HepG2 (cell line): ENCODE measurements around the gene GLUD1.

Experiments used
- CHD2 ChIP-seq: IDR thresholded peaks from 2 replicates; pipeline ENCODE4 v1.6.1; 2011; ENCODE audit warnings: low read depth, low read length, improper control_type of control experiment
- EEA1 ChIP-seq: sonication (generic); formaldehyde crosslinking; IDR thresholded peaks from 2 replicates; pipeline ENCODE4 v1.5.1; 2020; ENCODE audit warnings: mild to moderate bottlenecking, missing genetic modification reagents, borderline replicate concordance
- EZH2 ChIP-seq: conservative IDR thresholded peaks from 2 replicates; pipeline ENCODE4 v1.6.1; 2012; ENCODE audit warnings: mild to moderate bottlenecking, low read depth, low read length, moderate library complexity
- FOSL1 ChIP-seq: sonication (generic); formaldehyde crosslinking; IDR thresholded peaks from 2 replicates; pipeline ENCODE4 v1.9.0; 2021; ENCODE audit warnings: missing genetic modification reagents, borderline replicate concordance
- POLR2A ChIP-seq, 2 experiments: IDR thresholded peaks; 2 replicates each; pipeline ENCODE4 v1.6.1; 2011; ENCODE audit warnings: low read depth in 2 of 2, low read length in 2 of 2, mild to moderate bottlenecking in 1 of 2, moderate library complexity in 1 of 2; ENCODE audit not compliant: insufficient read depth in 1 of 2
- PRMT3 ChIP-seq: sonication (generic); formaldehyde crosslinking; IDR thresholded peaks from 2 replicates; pipeline ENCODE4 v1.8.1; 2022; ENCODE audit warnings: low read depth, mild to moderate bottlenecking, moderate library complexity, missing genetic modification reagents, borderline replicate concordance
- PTBP1 ChIP-seq: fragments of 200-400 bp; formaldehyde crosslinking; IDR thresholded peaks from 2 replicates; pipeline ENCODE4 v1.6.1; 2018; ENCODE audit warnings: low read length, low read depth; ENCODE audit not compliant: poor library complexity, severe bottlenecking
- SP140L ChIP-seq: sonication (generic); formaldehyde crosslinking; IDR thresholded peaks from 2 replicates; pipeline ENCODE4 v1.4.0; 2020; ENCODE audit warnings: missing genetic modification reagents, borderline replicate concordance
- ZFX ChIP-seq: sonication (generic); formaldehyde crosslinking; IDR thresholded peaks from 2 replicates; pipeline ENCODE4 v1.4.0; 2020; ENCODE audit warnings: mild to moderate bottlenecking, low read depth, missing genetic modification reagents, moderate library complexity
- TF ChIP-seq, protein P1 (sequence below): sonication (generic); formaldehyde crosslinking; IDR thresholded peaks from 2 replicates; pipeline ENCODE4 v1.4.0; 2020; ENCODE audit warnings: missing genetic modification reagents
- TF ChIP-seq, protein P2 (sequence below), 2 experiments: sonication (generic) in 1 of 2; formaldehyde crosslinking in 1 of 2; IDR thresholded peaks; 2 replicates each; pipeline versions ENCODE4 v1.5.1 to v1.6.1; 2011 to 2020; ENCODE audit warnings: borderline replicate concordance in 1 of 2, low read depth in 1 of 2, low read length in 1 of 2, mild to moderate bottlenecking in 1 of 2, missing genetic modification reagents in 1 of 2, moderate library complexity in 1 of 2
- TF ChIP-seq, protein P3 (sequence below): sonication (generic); formaldehyde crosslinking; IDR thresholded peaks from 2 replicates; pipeline ENCODE4 v1.5.0; 2020; ENCODE audit warnings: mild to moderate bottlenecking, missing genetic modification reagents, moderate library complexity
- TF ChIP-seq, protein P4 (sequence below): sonication (generic); formaldehyde crosslinking; IDR thresholded peaks from 2 replicates; pipeline ENCODE4 v1.8.0; 2022; ENCODE audit warnings: missing genetic modification reagents, low read depth, mild to moderate bottlenecking, borderline replicate concordance
- TF ChIP-seq, protein P5 (sequence below): sonication (generic); formaldehyde crosslinking; IDR thresholded peaks from 2 replicates; pipeline ENCODE4 v1.8.0; 2022; ENCODE audit warnings: low read depth, missing genetic modification reagents

DNA sequence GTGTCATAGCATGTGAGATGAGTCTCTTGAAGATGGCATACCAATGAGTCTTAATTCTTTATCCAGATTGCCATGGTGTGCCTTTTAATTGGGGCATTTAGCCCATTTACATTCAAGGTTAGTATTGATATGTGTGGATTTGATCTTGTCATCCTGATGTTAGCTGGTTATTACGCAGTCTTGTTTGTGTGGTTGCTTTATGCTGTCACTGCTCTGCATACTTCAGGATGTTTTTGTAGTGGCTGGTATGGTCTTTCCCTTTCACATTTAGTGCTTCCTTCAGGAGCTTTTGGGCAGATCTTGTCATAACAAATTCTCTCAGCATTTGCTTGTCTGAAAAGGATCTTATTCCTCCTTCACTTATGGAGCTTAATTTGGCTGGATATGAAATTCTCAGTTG lies 58.0 kb downstream of the GLUD1 start:
- TF ChIP-seq, protein P1, sequence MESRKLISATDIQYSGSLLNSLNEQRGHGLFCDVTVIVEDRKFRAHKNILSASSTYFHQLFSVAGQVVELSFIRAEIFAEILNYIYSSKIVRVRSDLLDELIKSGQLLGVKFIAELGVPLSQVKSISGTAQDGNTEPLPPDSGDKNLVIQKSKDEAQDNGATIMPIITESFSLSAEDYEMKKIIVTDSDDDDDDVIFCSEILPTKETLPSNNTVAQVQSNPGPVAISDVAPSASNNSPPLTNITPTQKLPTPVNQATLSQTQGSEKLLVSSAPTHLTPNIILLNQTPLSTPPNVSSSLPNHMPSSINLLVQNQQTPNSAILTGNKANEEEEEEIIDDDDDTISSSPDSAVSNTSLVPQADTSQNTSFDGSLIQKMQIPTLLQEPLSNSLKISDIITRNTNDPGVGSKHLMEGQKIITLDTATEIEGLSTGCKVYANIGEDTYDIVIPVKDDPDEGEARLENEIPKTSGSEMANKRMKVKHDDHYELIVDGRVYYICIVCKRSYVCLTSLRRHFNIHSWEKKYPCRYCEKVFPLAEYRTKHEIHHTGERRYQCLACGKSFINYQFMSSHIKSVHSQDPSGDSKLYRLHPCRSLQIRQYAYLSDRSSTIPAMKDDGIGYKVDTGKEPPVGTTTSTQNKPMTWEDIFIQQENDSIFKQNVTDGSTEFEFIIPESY (CRISPR knock-in tag): no peak
- TF ChIP-seq POLR2A (IDR thresholded peaks at IDR 0.05; ENCODE audit: insufficient read depth in 1 of 2, low read depth in 2 of 2, low read length in 2 of 2): no peak
- TF ChIP-seq CHD2: no peak
- TF ChIP-seq PRMT3 (CRISPR knock-in tag): no peak
- no peak for TF ChIP-seq EEA1 (CRISPR knock-in tag)
- TF ChIP-seq, protein P2, sequence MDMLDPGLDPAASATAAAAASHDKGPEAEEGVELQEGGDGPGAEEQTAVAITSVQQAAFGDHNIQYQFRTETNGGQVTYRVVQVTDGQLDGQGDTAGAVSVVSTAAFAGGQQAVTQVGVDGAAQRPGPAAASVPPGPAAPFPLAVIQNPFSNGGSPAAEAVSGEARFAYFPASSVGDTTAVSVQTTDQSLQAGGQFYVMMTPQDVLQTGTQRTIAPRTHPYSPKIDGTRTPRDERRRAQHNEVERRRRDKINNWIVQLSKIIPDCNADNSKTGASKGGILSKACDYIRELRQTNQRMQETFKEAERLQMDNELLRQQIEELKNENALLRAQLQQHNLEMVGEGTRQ (IDR thresholded peaks at IDR 0.05; ENCODE audit: low read depth, low read length): no peak
- TF ChIP-seq, protein P2 (CRISPR knock-in tag; IDR thresholded peaks at IDR 0.05; ENCODE audit: borderline replicate concordance): no peak
- no peak for TF ChIP-seq PTBP1
- TF ChIP-seq, protein P3, sequence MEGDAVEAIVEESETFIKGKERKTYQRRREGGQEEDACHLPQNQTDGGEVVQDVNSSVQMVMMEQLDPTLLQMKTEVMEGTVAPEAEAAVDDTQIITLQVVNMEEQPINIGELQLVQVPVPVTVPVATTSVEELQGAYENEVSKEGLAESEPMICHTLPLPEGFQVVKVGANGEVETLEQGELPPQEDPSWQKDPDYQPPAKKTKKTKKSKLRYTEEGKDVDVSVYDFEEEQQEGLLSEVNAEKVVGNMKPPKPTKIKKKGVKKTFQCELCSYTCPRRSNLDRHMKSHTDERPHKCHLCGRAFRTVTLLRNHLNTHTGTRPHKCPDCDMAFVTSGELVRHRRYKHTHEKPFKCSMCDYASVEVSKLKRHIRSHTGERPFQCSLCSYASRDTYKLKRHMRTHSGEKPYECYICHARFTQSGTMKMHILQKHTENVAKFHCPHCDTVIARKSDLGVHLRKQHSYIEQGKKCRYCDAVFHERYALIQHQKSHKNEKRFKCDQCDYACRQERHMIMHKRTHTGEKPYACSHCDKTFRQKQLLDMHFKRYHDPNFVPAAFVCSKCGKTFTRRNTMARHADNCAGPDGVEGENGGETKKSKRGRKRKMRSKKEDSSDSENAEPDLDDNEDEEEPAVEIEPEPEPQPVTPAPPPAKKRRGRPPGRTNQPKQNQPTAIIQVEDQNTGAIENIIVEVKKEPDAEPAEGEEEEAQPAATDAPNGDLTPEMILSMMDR (CRISPR knock-in tag): no peak
- TF ChIP-seq EZH2: no peak
- TF ChIP-seq, protein P4, sequence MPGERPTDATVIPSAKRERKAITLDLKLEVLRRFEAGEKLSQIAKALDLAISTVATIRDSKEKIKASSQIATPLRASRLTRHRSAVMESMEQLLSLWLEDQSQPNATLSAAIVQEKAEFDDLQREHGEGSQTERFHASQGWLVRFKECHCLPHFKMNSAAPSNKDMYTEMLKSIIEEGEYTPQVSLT (CRISPR knock-in tag): no peak
- TF ChIP-seq FOSL1 (CRISPR knock-in tag): no peak
- TF ChIP-seq ZFX (CRISPR knock-in tag): no peak
- TF ChIP-seq, protein P5, sequence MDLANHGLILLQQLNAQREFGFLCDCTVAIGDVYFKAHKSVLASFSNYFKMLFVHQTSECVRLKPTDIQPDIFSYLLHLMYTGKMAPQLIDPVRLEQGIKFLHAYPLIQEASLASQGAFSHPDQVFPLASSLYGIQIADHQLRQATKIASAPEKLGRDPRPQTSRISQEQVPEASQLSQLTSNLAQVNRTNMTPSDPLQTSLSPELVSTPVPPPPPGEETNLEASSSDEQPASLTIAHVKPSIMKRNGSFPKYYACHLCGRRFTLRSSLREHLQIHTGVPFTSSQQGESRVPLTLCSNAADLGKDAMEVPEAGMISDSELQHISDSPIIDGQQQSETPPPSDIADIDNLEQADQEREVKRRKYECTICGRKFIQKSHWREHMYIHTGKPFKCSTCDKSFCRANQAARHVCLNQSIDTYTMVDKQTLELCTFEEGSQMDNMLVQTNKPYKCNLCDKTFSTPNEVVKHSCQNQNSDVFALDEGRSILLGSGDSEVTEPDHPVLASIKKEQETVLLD (CRISPR knock-in tag): no peak
- TF ChIP-seq SP140L (CRISPR knock-in tag): no peak
